OCI-LY3 (cell line): ENCODE measurements around the gene APCDD1L.

ENCODE experiments used
- H2AFZ ChIP-seq: fragments of 200-600, 300-600 bp; shearing (Covaris generic); 2 replicates; pipeline ENCODE4 v1.6.0; 2014; ENCODE audit warnings: antibody characterized with exemption, low read depth, low read length
- H3K27ac ChIP-seq: fragments of 200-600, 300-600 bp; sonication (generic); 2 replicates; pipeline ENCODE4 v1.5.1; 2014; ENCODE audit warnings: mild to moderate bottlenecking, low read length, moderate library complexity, mixed read lengths
- H3K27me3 ChIP-seq: fragments of 200-600, 300-600 bp; sonication (generic); 2 replicates; pipeline ENCODE4 v1.6.1; 2014; ENCODE audit warnings: low read depth, low read length, mixed read lengths
- H3K36me3 ChIP-seq: fragments of 200-600, 300-600 bp; sonication (generic); replicated peaks from 2 replicates; pipeline ENCODE3; 2014; ENCODE audit warnings: low read depth, low read length, mixed read lengths
- H3K4me1 ChIP-seq: fragments of 300-600, 200-600 bp; sonication (generic); 2 replicates; pipeline ENCODE4 v1.6.1; 2014; ENCODE audit warnings: low read length, mixed read lengths
- H3K4me2 ChIP-seq: fragments of 200-600, 300-600 bp; sonication (generic); 2 replicates; pipeline ENCODE4 v1.6.1; 2014; ENCODE audit warnings: low read length, mixed read lengths
- H3K4me3 ChIP-seq: fragments of 300-600, 200-600 bp; sonication (generic); 2 replicates; pipeline ENCODE4 v1.5.1; 2014; ENCODE audit warnings: antibody characterized with exemption, mild to moderate bottlenecking, low read length, moderate library complexity
- H3K79me2 ChIP-seq: fragments of 300-600, 200-600 bp; shearing (Covaris generic); 2 replicates; pipeline ENCODE4 v1.6.1; 2014; ENCODE audit warnings: mild to moderate bottlenecking, low read length, mixed read lengths
- H3K9ac ChIP-seq: fragments of 300-600, 200-600 bp; shearing (Covaris generic); 2 replicates; pipeline ENCODE4 v1.6.0; 2014; ENCODE audit warnings: mild to moderate bottlenecking, low read length, moderate library complexity
- H3K9me3 ChIP-seq: fragments of 200-600, 300-600 bp; shearing (Covaris generic); 2 replicates; pipeline ENCODE4 v1.6.1; 2014; ENCODE audit warnings: low read length, mixed read lengths; ENCODE audit not compliant: insufficient read depth
- H4K20me1 ChIP-seq: fragments of 200-600, 300-600 bp; sonication (generic); 2 replicates; pipeline ENCODE4 v1.6.1; 2016; ENCODE audit warnings: low read length, mixed read lengths; ENCODE audit not compliant: insufficient read depth
- EZH2phosphoT487 ChIP-seq: fragments of 200-600 bp; shearing (Covaris generic); IDR thresholded peaks from 2 replicates; pipeline ENCODE4 v1.6.1; 2018; ENCODE audit warnings: antibody characterized with exemption, mixed run types, low read depth
- TF ChIP-seq, protein P1 (sequence below): fragments of 200-600, 300-600 bp; sonication (generic); IDR thresholded peaks from 2 replicates; pipeline ENCODE4 v1.5.1; 2014; ENCODE audit warnings: antibody characterized with exemption, low read length, low read depth

The APCDD1L gene

DNA sequence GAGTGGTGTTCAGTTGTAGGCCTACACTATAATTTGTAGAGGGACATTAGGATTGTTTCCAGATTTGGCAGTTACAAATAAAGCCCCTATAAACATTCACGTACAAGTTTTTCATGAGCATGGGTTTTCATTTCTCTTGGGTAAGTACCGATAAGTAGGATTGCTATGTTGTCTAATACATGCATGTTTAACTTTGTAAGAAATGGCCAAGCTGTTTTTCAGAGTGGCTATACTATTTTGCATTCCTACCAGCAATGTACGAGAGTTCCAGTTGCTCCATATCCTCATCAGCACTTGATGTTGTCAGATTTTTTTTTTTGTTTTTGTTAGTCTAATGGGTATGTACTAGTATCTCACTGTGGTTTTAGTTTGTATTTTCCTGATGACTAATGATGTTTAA, 11.2 kb upstream of the APCDD1L start:
- no peak overlapping the region for H3K9ac ChIP-seq
- H3K9me3 ChIP-seq: peaks cover 23% of the 10 kb centered on the region
- no peak overlapping the region for H3K27ac ChIP-seq
- no peak overlapping the region for H3K4me3 ChIP-seq
- TF ChIP-seq, protein P1, sequence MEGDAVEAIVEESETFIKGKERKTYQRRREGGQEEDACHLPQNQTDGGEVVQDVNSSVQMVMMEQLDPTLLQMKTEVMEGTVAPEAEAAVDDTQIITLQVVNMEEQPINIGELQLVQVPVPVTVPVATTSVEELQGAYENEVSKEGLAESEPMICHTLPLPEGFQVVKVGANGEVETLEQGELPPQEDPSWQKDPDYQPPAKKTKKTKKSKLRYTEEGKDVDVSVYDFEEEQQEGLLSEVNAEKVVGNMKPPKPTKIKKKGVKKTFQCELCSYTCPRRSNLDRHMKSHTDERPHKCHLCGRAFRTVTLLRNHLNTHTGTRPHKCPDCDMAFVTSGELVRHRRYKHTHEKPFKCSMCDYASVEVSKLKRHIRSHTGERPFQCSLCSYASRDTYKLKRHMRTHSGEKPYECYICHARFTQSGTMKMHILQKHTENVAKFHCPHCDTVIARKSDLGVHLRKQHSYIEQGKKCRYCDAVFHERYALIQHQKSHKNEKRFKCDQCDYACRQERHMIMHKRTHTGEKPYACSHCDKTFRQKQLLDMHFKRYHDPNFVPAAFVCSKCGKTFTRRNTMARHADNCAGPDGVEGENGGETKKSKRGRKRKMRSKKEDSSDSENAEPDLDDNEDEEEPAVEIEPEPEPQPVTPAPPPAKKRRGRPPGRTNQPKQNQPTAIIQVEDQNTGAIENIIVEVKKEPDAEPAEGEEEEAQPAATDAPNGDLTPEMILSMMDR: no peak
- TF ChIP-seq EZH2phosphoT487: no peak
- H4K20me1 ChIP-seq: no peaks in the 10 kb centered on the region
- no peaks in the 10 kb centered on the region for H3K4me1 ChIP-seq
- H3K27me3 ChIP-seq: peaks cover 4% of the 10 kb centered on the region; the same call in 1 of the 2 replicates
- no peaks in the 10 kb centered on the region for H3K36me3 ChIP-seq
- H3K4me2 ChIP-seq: no peak overlapping the region
- H3K79me2 ChIP-seq: no peaks in the 10 kb centered on the region
- no peak overlapping the region for H2AFZ ChIP-seq

DNA sequence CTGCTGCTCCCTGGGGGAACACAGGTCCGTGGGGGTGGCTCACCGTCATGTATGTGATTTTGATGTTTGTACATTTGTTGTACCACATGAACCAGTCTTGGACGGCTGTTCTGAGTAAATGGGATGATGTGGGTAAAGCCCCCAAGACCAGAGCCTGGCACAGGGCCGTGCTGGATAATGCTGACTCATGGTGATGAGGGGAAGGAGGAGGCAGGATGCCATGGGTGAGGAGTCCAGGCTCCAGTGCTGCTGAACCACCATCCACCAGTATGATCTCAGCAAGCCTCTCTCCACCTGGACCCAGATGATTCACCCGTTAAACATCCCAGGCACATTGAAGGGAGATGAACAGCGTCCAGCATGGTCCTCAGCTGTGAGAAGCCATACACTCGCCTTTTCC, 9.6 kb upstream of the APCDD1L start:
- Histone ChIP-seq H3K4me3 (no peak overlapping the region), H3K27ac (no peak overlapping the region), H3K27me3 (peaks cover 4% of the 10 kb centered on the region; the same call in 1 of the 2 replicates), H3K9ac (no peak overlapping the region), H4K20me1 (no peaks in the 10 kb centered on the region), H3K9me3 (peaks cover 16% of the 10 kb centered on the region), H3K36me3 (no peaks in the 10 kb centered on the region), H3K4me2 (no peak overlapping the region), H2AFZ (no peak overlapping the region), H3K4me1 (no peaks in the 10 kb centered on the region), H3K79me2 (no peaks in the 10 kb centered on the region)
- TF ChIP-seq EZH2phosphoT487: no peak
- TF ChIP-seq, protein P1: no peak

DNA sequence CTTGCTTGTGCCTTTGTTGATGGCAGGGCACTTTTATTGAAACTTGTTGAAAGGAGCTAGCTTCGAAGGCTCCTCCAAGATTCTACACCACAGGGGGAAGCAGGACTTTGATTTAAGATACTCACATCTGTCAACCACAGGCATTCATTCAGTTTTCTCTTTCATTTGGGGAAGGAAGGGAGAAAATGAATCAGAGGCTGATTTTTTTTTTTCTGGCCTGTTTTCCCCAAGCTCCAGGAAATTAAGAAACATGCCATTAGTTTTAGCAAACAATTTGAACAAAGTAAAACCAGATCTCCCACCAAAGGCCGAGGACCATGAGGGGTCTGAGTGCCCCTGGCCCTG, 8.7 kb upstream of the APCDD1L start:
- Histone ChIP-seq H3K4me2 (no peak overlapping the region), H3K9ac (no peak overlapping the region), H3K27ac (no peak overlapping the region), H2AFZ (no peak overlapping the region), H3K4me1 (no peaks in the 10 kb centered on the region), H3K9me3 (peaks cover 16% of the 10 kb centered on the region), H4K20me1 (no peaks in the 10 kb centered on the region), H3K79me2 (no peaks in the 10 kb centered on the region), H3K27me3 (peaks cover 11% of the 10 kb centered on the region; the same call in 1 of the 2 replicates), H3K4me3 (no peak overlapping the region), H3K36me3 (no peaks in the 10 kb centered on the region)
- TF ChIP-seq, protein P1: no peak
- no peak for TF ChIP-seq EZH2phosphoT487

DNA sequence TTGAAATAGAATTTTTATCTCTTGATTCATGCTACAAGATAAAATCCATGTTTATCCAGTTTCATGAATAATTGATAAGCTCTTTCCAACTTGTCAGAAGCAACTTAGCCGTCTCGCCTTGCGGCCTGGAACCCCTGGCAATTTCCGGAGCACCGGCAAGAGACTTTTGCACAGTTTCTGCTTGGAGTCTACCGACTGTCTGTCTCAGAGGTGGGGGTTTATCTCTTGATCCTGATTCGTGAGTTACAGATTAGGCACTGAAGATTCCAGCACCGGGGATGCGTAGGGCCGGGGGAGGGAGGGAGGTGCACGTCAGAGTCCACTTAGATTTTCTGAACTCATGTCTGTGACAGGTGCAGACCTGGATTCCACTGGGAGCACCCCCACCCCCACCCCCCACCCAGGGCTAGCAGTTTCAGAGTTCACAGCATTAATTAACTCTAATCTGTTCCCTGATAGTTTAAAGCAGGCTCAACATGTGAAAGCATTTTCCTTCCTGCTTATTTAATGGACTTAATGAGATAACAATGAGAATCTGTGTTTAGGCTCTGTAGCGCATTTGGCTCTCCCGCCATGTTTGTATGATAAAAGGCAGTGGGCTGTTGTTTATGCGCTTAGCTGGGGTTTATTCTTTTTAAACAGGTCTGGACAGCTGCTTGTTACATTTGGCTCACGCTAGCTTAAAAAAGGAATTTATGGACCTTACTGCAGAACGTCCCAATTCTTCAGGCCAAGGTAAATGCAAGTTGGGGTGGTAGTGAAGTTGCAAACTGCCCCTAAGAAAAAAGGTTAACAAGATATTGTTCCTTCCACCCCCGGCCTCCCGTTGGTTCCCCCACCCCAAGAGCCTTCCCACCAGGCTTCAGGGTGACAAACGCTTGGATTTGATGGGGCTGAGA, 8.1 kb upstream of the APCDD1L start:
- no peak for TF ChIP-seq EZH2phosphoT487
- TF ChIP-seq, protein P1: no peak
- Histone ChIP-seq H3K9me3 (peaks cover 12% of the 10 kb centered on the region; the same call in 1 of the 2 replicates), H3K4me1 (no peaks in the 10 kb centered on the region), H3K4me3 (no peak overlapping the region), H3K9ac (no peak overlapping the region), H2AFZ (no peak overlapping the region), H4K20me1 (no peaks in the 10 kb centered on the region), H3K27me3 (peaks cover 16% of the 10 kb centered on the region), H3K27ac (no peak overlapping the region), H3K36me3 (no peaks in the 10 kb centered on the region), H3K4me2 (no peak overlapping the region), H3K79me2 (no peaks in the 10 kb centered on the region)
